Pancreas (tissue), 10 donors: Measurements from ENCODE around the gene RGMB. TPM values are rescaled to one million over a fixed set of nuclear protein-coding genes. Genes with fewer than 3 reads are reported as not detected.
A peak's percentile ranks its signal among the peaks of the same experiment; 100 is the strongest.

Source experiments
- ATAC-seq, 4 donors: fragments of 200-7000 bp; cut with Tn5 transposase; one replicate each; pipeline versions ENCODE4 v1.8.0 to v1.9.1; 2020; ENCODE audit warnings: mild to moderate bottlenecking in 4 of 4, moderate library complexity in 4 of 4
- DNase-seq, 6 donors: peaks; one replicate each; pipeline ENCODE4 v3.0.0-alpha.2; 2020
- FAIRE-seq: peaks from 2 replicates; lab custom pipeline; 2012; peaks lifted over from hg19 to GRCh38; lab: Jason Lieb, UNC
- H3K27ac ChIP-seq, 4 donors: fragments of 200-600 bp; sonication (generic); 1 replicate in 3 of 4; 2 replicates in 1 of 4; pipeline versions ENCODE4 v1.5.0 to v1.8.0; 2020
- H3K27me3 ChIP-seq, 4 donors: fragments of 200-600 bp; one replicate each; pipeline ENCODE4 v1.8.0; 2021
- H3K36me3 ChIP-seq, 3 donors: fragments of 200-600 bp; sonication (generic) in 1 of 3; one replicate each; pipeline versions ENCODE4 v1.5.0 to v1.8.0; 2020 to 2021
- H3K4me1 ChIP-seq, 3 donors: fragments of 200-600 bp; one replicate each; pipeline ENCODE4 v1.8.0; 2021
- H3K4me3 ChIP-seq, 4 donors: fragments of 200-600 bp; sonication (generic) in 2 of 4; one replicate each; pipeline versions ENCODE4 v1.5.0 to v1.8.0; 2020 to 2021
- H3K9me3 ChIP-seq, 4 donors: fragments of 200-600 bp; one replicate each; pipeline ENCODE4 v1.8.0; 2021
- CTCF ChIP-seq, 4 donors: fragments of 200-600 bp; sonication (generic) in 3 of 4; IDR thresholded peaks; one replicate each; pipeline versions ENCODE4 v1.5.0 to v1.8.0; 2021; ENCODE audit warnings: antibody characterized with exemption in 4 of 4
- WGBS, 2 donors: extraction: QIAGEN DNeasy Blood & Tissue Kit; methylation state at CpG; one replicate each; pipeline ENCODE4 v1.1.7; 2013; 5-methylcytosine and 5-hydroxymethylcytosine counted together
- intact Hi-C, 3 donors: fragments of 100-400 bp; cut with DNase I; formaldehyde crosslinking; loops; one replicate each; pipeline versions ENCODE4 v1.11.1 to v1.14.2; 2022
- polyA plus RNA-seq, 2 donors: library from polyadenylated mRNA; stranded (reverse); fragments of 200-250 nt; gene quantifications; one replicate each; pipeline ENCODE4 v1.2.3, GENCODE V29; 2013
- total RNA-seq, 6 donors: library from RNA; stranded (reverse); fragmentation: NEBNext Ultra II Directional in 4 of 6; extraction: Animal tissue kit (Norgen Biotek cat#: 25700) in 4 of 6; gene quantifications; one replicate each; pipeline versions ENCODE4 v1.2.1 to v1.2.4, GENCODE V29; 2021 to 2023
- donor health status: healthy with polysubstance abuse.
- donor health status: DM: no; HTN: no; CAD: no; lungs with moderate emphysema.
- donor health status: DM: no; HTN: no; CAD: no.
- donor health status: control.
- donor health status: control.
- donor health status: Bipolar disorder and iron deficiency.
- donor health status: DM: yes; HTN: yes; CAD: no.
- donor health status: DM: no; HTN: no; CAD: no.
- donor health status: DM: no; HTN: no; CAD: no.
- donor health status: DM: yes; HTN: yes; CAD: no.

RGMB gene
- total and polyA plus RNA-seq, 8 donors: 2.7 to 15.3 (median 8.6) TPM

GRCh38 chr5:98776066-98776705, 2.7 kb downstream of the RGMB start:
- H3K27ac ChIP-seq: no peak overlapping the region
- no peak for TF ChIP-seq CTCF (IDR thresholded peaks at IDR 0.05)
- no peak for FAIRE-seq
- H3K4me1 ChIP-seq: peaks cover 19 to 55% (median 31%) of the 10 kb centered on the region in 3 donors
- no peak for ATAC-seq
- WGBS, 2 donors: 46 to 47% methylated on average over 7 of the region's 7 CpGs
- no peaks in the 10 kb centered on the region for H3K9me3 ChIP-seq
- H3K27me3 ChIP-seq: no peaks in the 10 kb centered on the region
- H3K4me3 ChIP-seq: peak overlapping the region in 2 of 4 donors; percentile 95 to 97
- no peaks in the 10 kb centered on the region for H3K36me3 ChIP-seq
- intact Hi-C loops: no loop called here
- no peak for DNase-seq

GRCh38 chr5:98777295-98777694, 3.8 kb downstream of the RGMB start:
- Histone ChIP-seq H3K36me3 (no peaks in the 10 kb centered on the region), H3K27ac (no peak overlapping the region), H3K4me1 (peaks cover 19 to 56% (median 36%) of the 10 kb centered on the region in 3 donors), H3K4me3 (no peak overlapping the region), H3K9me3 (no peaks in the 10 kb centered on the region), H3K27me3 (no peaks in the 10 kb centered on the region)
- no peak for ATAC-seq
- no peak for FAIRE-seq
- intact Hi-C loops: no loop called here
- 82 to 84% methylated on average over 4 of the region's 4 CpGs for WGBS, 2 donors
- no peak for DNase-seq
- TF ChIP-seq CTCF (IDR thresholded peaks at IDR 0.05): no peak

GRCh38 chr5:98779264-98779877, 5.9 kb downstream of the RGMB start:
- H3K27me3 ChIP-seq: no peaks in the 10 kb centered on the region
- WGBS, 2 donors: 23 to 28% methylated on average over 11 of the region's 11 CpGs
- no peak overlapping the region for H3K4me3 ChIP-seq
- peaks cover 19 to 55% (median 37%) of the 10 kb centered on the region in 3 donors for H3K4me1 ChIP-seq
- no peak for TF ChIP-seq CTCF (IDR thresholded peaks at IDR 0.05)
- no peaks in the 10 kb centered on the region for H3K36me3 ChIP-seq
- DNase-seq (peak; percentile 57 to 71 (median 67)), ATAC-seq (peak; percentile 76 to 88 (median 84)), FAIRE-seq (no peak)
- intact Hi-C loops: no loop called here
- H3K9me3 ChIP-seq: no peaks in the 10 kb centered on the region
- H3K27ac ChIP-seq: peak overlapping the region in 2 of 4 donors; percentile 34 to 36

- H3K4me1 ChIP-seq: peaks cover 21 to 62% (median 47%) of the 10 kb centered on the region in 3 donors
- H3K27ac ChIP-seq: no peak overlapping the region
- no peaks in the 10 kb centered on the region for H3K9me3 ChIP-seq
- intact Hi-C loops: no loop called here
- no peaks in the 10 kb centered on the region for H3K27me3 ChIP-seq
- no peak for DNase-seq
- 47 to 64% methylated on average over 3 of the region's 3 CpGs for WGBS, 2 donors
- no peaks in the 10 kb centered on the region for H3K36me3 ChIP-seq
- no peak overlapping the region for H3K4me3 ChIP-seq
- no peak for ATAC-seq
- no peak for FAIRE-seq
- no peak for TF ChIP-seq CTCF (IDR thresholded peaks at IDR 0.05)
These were observed 6.9 kb downstream of the RGMB start for GRCh38 chr5:98780390-98780789.

GRCh38 chr5:98781520-98781919, 8.1 kb downstream of the RGMB start:
- no peak for FAIRE-seq
- H3K27me3 ChIP-seq: no peaks in the 10 kb centered on the region
- TF ChIP-seq CTCF (IDR thresholded peaks at IDR 0.05): no peak
- no peaks in the 10 kb centered on the region for H3K36me3 ChIP-seq
- H3K9me3 ChIP-seq: no peaks in the 10 kb centered on the region
- peaks cover 30 to 66% (median 58%) of the 10 kb centered on the region in 3 donors for H3K4me1 ChIP-seq
- ATAC-seq: no peak
- H3K27ac ChIP-seq: no peak overlapping the region
- no peak overlapping the region for H3K4me3 ChIP-seq
- intact Hi-C loops: no loop called here
- no peak for DNase-seq
- WGBS, 2 donors: 38 to 40% methylated on average over 2 of the region's 2 CpGs
